Measurements from ENCODE around the gene RASGEF1C.

- TF ChIP-seq, protein P1, sequence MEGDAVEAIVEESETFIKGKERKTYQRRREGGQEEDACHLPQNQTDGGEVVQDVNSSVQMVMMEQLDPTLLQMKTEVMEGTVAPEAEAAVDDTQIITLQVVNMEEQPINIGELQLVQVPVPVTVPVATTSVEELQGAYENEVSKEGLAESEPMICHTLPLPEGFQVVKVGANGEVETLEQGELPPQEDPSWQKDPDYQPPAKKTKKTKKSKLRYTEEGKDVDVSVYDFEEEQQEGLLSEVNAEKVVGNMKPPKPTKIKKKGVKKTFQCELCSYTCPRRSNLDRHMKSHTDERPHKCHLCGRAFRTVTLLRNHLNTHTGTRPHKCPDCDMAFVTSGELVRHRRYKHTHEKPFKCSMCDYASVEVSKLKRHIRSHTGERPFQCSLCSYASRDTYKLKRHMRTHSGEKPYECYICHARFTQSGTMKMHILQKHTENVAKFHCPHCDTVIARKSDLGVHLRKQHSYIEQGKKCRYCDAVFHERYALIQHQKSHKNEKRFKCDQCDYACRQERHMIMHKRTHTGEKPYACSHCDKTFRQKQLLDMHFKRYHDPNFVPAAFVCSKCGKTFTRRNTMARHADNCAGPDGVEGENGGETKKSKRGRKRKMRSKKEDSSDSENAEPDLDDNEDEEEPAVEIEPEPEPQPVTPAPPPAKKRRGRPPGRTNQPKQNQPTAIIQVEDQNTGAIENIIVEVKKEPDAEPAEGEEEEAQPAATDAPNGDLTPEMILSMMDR (IDR thresholded peaks at IDR 0.05; ENCODE audit: low read depth, low read length) = no peak
- TF ChIP-seq EZH2phosphoT487 (IDR thresholded peaks at IDR 0.05; ENCODE audit: low read depth) = no peak
Measured at GRCh38 chr5:180081481-180081880, 127.5 kb downstream of the RASGEF1C start.
